ENCODE results near the gene MTCL1. TPM values are rescaled to one million over a fixed set of nuclear protein-coding genes. Genes with fewer than 3 reads are reported as not detected.
A peak's percentile ranks its signal among the peaks of the same experiment; 100 is the strongest.

MTCL1 gene
- total and polyA plus RNA-seq, 9 of the 15 experiments (the other 6 are each of a cell fraction or from before 2014, with no cell fraction given), result 0.21 to 7.4 (median 3.7) TPM

DNA sequence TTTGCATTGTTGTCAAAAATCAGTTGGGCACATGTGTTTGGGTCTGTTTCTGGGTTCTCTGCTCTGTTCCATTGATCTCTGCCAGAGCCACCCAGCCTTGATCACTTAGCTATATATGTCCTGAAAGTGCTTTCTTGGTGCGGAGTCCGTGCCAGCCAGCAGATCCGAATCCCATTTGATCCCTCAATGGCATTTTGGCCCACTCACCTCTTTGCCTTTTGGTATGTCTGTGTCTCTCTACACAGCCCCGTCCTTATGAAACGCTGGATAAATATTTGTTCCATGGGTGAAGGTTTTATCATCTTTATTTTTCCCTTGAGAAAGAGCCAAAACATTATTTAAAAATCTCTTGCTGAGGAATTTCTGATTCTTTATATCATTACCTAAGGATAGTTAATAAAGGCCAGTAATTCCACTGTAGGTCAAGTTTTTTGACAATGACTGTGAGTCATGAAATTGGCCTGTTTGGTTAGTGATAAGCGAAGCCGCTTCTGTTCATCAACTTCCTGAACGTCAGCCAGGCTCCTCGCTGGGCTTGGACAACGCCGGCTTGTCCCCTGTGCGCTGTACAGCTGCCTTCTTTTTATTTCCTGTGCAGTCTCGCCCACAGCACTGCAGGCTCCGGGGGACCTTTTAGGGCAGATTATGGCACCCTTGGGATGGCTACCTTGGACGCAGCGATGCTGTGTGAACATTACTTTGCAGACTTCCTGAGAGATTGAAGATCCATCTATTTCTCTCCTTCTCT, 24.9 kb downstream of the MTCL1 start (continued):
- TF ChIP-seq, protein P1, sequence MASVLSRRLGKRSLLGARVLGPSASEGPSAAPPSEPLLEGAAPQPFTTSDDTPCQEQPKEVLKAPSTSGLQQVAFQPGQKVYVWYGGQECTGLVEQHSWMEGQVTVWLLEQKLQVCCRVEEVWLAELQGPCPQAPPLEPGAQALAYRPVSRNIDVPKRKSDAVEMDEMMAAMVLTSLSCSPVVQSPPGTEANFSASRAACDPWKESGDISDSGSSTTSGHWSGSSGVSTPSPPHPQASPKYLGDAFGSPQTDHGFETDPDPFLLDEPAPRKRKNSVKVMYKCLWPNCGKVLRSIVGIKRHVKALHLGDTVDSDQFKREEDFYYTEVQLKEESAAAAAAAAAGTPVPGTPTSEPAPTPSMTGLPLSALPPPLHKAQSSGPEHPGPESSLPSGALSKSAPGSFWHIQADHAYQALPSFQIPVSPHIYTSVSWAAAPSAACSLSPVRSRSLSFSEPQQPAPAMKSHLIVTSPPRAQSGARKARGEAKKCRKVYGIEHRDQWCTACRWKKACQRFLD (CRISPR knock-in tag; IDR thresholded peaks at IDR 0.05), result peak; percentile 92
- TF ChIP-seq SMARCA5 (IDR thresholded peaks at IDR 0.05) (no peak), HOMEZ (CRISPR knock-in tag; IDR thresholded peaks at IDR 0.05) (no peak), NFIC (IDR thresholded peaks at IDR 0.05) (peak; percentile 81), CBX5 (IDR thresholded peaks at IDR 0.05; ENCODE audit: borderline replicate concordance, low read depth) (peak; percentile 83), PHF20 (IDR thresholded peaks at IDR 0.05; ENCODE audit: partially characterized antibody) (peak; percentile 53), CREB5 (CRISPR knock-in tag; IDR thresholded peaks at IDR 0.05) (no peak), RNF2 (IDR thresholded peaks at IDR 0.05) (peak; percentile 63; the same call in 1 of the 2 replicates), SIN3A (IDR thresholded peaks at IDR 0.05; ENCODE audit: borderline replicate concordance in 2 of 2, control insufficient read depth in 1 of 2, low read depth in 2 of 2, low read length in 2 of 2) (no peak), SRSF3 (IDR thresholded peaks at IDR 0.05; ENCODE audit: insufficient read depth, low read length) (no peak), CHD4 (IDR thresholded peaks at IDR 0.05; ENCODE audit: insufficient read depth, insufficient replicate concordance, low read depth, low read length, poor library complexity, severe bottlenecking) (no peak), ZC3H4 (CRISPR knock-in tag; IDR thresholded peaks at IDR 0.05; ENCODE audit: borderline replicate concordance) (no peak), KLF16 (IDR thresholded peaks at IDR 0.05) (peak; percentile 61; the same call in 1 of the 2 replicates), SAP30 (IDR thresholded peaks at IDR 0.05; ENCODE audit: borderline replicate concordance, insufficient read depth, low read depth, low read length, poor library complexity, severe bottlenecking) (no peak), TRIM24 (IDR thresholded peaks at IDR 0.05) (peak; percentile 67 to 90; a peak in 3 of 4 replicates), RBM17 (IDR thresholded peaks at IDR 0.05; ENCODE audit: borderline replicate concordance, low read depth, low read length) (no peak), FOXM1 (IDR thresholded peaks at IDR 0.05; ENCODE audit: low read depth) (peak; percentile 71), FOXM1 (CRISPR knock-in tag; IDR thresholded peaks at IDR 0.05; ENCODE audit: low read depth) (no peak), CBX3 (IDR thresholded peaks at IDR 0.05; ENCODE audit: borderline replicate concordance in 1 of 2, low read length in 2 of 2) (peak in 1 of 2 experiments; percentile 55; a peak in 1 of 3 replicates), ZNF23 (CRISPR knock-in tag; IDR thresholded peaks at IDR 0.05) (no peak), HDAC1 (IDR thresholded peaks at IDR 0.05) (peak in 1 of 2 experiments; percentile 68; a peak in 2 of 4 replicates), GABPB1 (CRISPR knock-in tag; IDR thresholded peaks at IDR 0.05) (peak; percentile 57; the same call in 1 of the 2 replicates)
- TF ChIP-seq, protein P2, sequence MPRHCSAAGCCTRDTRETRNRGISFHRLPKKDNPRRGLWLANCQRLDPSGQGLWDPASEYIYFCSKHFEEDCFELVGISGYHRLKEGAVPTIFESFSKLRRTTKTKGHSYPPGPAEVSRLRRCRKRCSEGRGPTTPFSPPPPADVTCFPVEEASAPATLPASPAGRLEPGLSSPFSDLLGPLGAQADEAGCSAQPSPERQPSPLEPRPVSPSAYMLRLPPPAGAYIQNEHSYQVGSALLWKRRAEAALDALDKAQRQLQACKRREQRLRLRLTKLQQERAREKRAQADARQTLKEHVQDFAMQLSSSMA (CRISPR knock-in tag; IDR thresholded peaks at IDR 0.05), result no peak

Measured in K562 (cell line).